H1 (cell line): ENCODE measurements around the gene MECP2. TPM values are rescaled to one million over a fixed set of nuclear protein-coding genes. Genes with fewer than 3 reads are reported as not detected.

Experiments
- microRNA counts: library from miRNA; unstranded; fragments of <30 nt; microRNA quantifications from one replicate; lab custom pipeline; 2015
- microRNA-seq, 2 experiments: library from miRNA; unstranded; fragments of <30 nt; microRNA quantifications; one replicate each; pipeline versions ENCODE4 to v1.2.0, GENCODE V29; 2016 to 2020; ENCODE audit warnings: borderline microRNAs expressed in 2 of 2, borderline number of aligned reads in 2 of 2, borderline replicate concordance in 1 of 2
- polyA plus RNA-seq, 7 experiments: library from polyadenylated mRNA; depleted of rRNA in 3 of 7; stranded (reverse) in 5 of 7; unstranded in 2 of 7; fragments of >200 nt in 5 of 7; fragments of 200-250 nt in 2 of 7; gene quantifications; 1 replicate in 5 of 7; 2 replicates in 1 of 7; 4 replicates in 1 of 7; pipeline versions ENCODE4 v1.2.1 to v1.2.3, GENCODE V29; 2011 to 2013; ENCODE audit warnings: missing spikeins in 2 of 7, mixed read lengths in 2 of 7
- small RNA-seq: library from polyadenylated mRNA; stranded (forward); fragments of <200 nt; extraction: miRNeasy Mini kit (QIAGEN cat#:217004); gene quantifications from one replicate; pipeline ENCODE3, GENCODE V24; 2013; ENCODE audit not compliant: insufficient read depth
- total RNA-seq: library from RNA; stranded (reverse); fragmentation: NEBNext Ultra II Directional; extraction: Animal tissue kit (Norgen Biotek cat#: 25700); gene quantifications from 2 replicates; pipeline ENCODE4 v1.2.1, GENCODE V29; 2021

The MECP2 gene
- total and polyA plus RNA-seq, 2 of the 8 experiments (the other 6 are each of a cell fraction or from before 2014, with no cell fraction given) = 5.0 to 32.4 TPM

MicroRNAs encoded within 50 kb of the gene (microRNA counts, 767-probe panel; counts per million panel counts)
- 879 counts per million, percentile 95 among the panel's probes with 10 or more counts for microRNA hsa-miR-718 (lab: Ali Mortazavi, UCI)

Small RNA genes lying within 50 kb of the gene (microRNA-seq; reads per million reads assigned to microRNA genes)
- gene MIR3202-1 (0 reads per million in 2 experiments), gene MIR3202-2 (0 reads per million in 2 experiments), gene MIR718 (0 reads per million in 2 experiments)

Small RNA genes lying within 50 kb of the gene (small RNA-seq; reads per million reads assigned to genes)
- gene MIR3202-1 = not detected

Other genes with a start within 250 kb of the MECP2 start
- gene L1CAM, start 211.5 kb downstream of the MECP2 start, total RNA-seq = 38.7 and 43.0 TPM in 2 replicates
- 11.0 and 16.4 TPM in 2 replicates for gene L1CAM, start 211.5 kb downstream of the MECP2 start, polyA plus RNA-seq (2011; rRNA removed)
- gene AVPR2, start 193.0 kb downstream of the MECP2 start, total RNA-seq = not detected in 2 replicates
- 0.08 and 0.09 TPM in 2 replicates for gene AVPR2, start 193.0 kb downstream of the MECP2 start, polyA plus RNA-seq (2011; rRNA removed)
- 25.9 and 26.0 TPM in 2 replicates for gene ARHGAP4, start 171.5 kb downstream of the MECP2 start, total RNA-seq
- gene ARHGAP4, start 171.5 kb downstream of the MECP2 start, polyA plus RNA-seq (2011; rRNA removed) = 23.9 and 42.4 TPM in 2 replicates
- gene NAA10, start 162.7 kb downstream of the MECP2 start, total RNA-seq = 98.1 and 98.8 TPM in 2 replicates
- gene NAA10, start 162.7 kb downstream of the MECP2 start, polyA plus RNA-seq (2011; rRNA removed) = 80.4 and 119 TPM in 2 replicates
- 11.9 and 12.4 TPM in 2 replicates for gene RENBP, start 153.1 kb downstream of the MECP2 start, total RNA-seq
- gene RENBP, start 153.1 kb downstream of the MECP2 start, polyA plus RNA-seq (2011; rRNA removed) = 21.8 and 26.5 TPM in 2 replicates
- 117 and 120 TPM in 2 replicates for gene HCFC1, start 125.9 kb downstream of the MECP2 start, total RNA-seq
- gene HCFC1, start 125.9 kb downstream of the MECP2 start, polyA plus RNA-seq (2011; rRNA removed) = 24.9 and 44.8 TPM in 2 replicates
- gene TMEM187, start 125.0 kb downstream of the MECP2 start, total RNA-seq = 2.7 and 5.0 TPM in 2 replicates
- gene TMEM187, start 125.0 kb downstream of the MECP2 start, polyA plus RNA-seq (2011; rRNA removed) = 14.5 and 16.2 TPM in 2 replicates
- gene IRAK1, start 77.8 kb downstream of the MECP2 start, total RNA-seq = 41.7 and 47.2 TPM in 2 replicates
- 26.6 and 34.7 TPM in 2 replicates for gene IRAK1, start 77.8 kb downstream of the MECP2 start, polyA plus RNA-seq (2011; rRNA removed)
- not detected in 2 replicates for gene OPN1LW, start 46.5 kb upstream of the MECP2 start, total RNA-seq
- not detected in 2 replicates for gene OPN1LW, start 46.5 kb upstream of the MECP2 start, polyA plus RNA-seq (2011; rRNA removed)
- gene OPN1MW, start 84.9 kb upstream of the MECP2 start, total RNA-seq = not detected in 2 replicates
- 0.08 TPM in 1 of 2 replicates, not detected in the other for gene OPN1MW, start 84.9 kb upstream of the MECP2 start, polyA plus RNA-seq (2011; rRNA removed)
- not detected in 2 replicates for gene OPN1MW2, start 122.0 kb upstream of the MECP2 start, total RNA-seq
- gene OPN1MW2, start 122.0 kb upstream of the MECP2 start, polyA plus RNA-seq (2011; rRNA removed) = not detected in 2 replicates
- gene OPN1MW3, start 159.9 kb upstream of the MECP2 start, total RNA-seq = not detected in 2 replicates
- not detected in 2 replicates for gene OPN1MW3, start 159.9 kb upstream of the MECP2 start, polyA plus RNA-seq (2011; rRNA removed)
- not detected in 2 replicates for gene TEX28, start 197.4 kb upstream of the MECP2 start, total RNA-seq
- not detected in 2 replicates for gene TEX28, start 197.4 kb upstream of the MECP2 start, polyA plus RNA-seq (2011; rRNA removed)
- gene TKTL1, start 198.1 kb upstream of the MECP2 start, total RNA-seq = not detected in 2 replicates
- gene TKTL1, start 198.1 kb upstream of the MECP2 start, polyA plus RNA-seq (2011; rRNA removed) = 0.03 and 0.05 TPM in 2 replicates